ENCODE results near the gene SMNDC1. TPM values are rescaled to one million over a fixed set of nuclear protein-coding genes. Genes with fewer than 3 reads are reported as not detected.

Gene SMNDC1
- total RNA-seq, 2 experiments from 2014 or later, result 40.2 to 48.1 TPM

DNA sequence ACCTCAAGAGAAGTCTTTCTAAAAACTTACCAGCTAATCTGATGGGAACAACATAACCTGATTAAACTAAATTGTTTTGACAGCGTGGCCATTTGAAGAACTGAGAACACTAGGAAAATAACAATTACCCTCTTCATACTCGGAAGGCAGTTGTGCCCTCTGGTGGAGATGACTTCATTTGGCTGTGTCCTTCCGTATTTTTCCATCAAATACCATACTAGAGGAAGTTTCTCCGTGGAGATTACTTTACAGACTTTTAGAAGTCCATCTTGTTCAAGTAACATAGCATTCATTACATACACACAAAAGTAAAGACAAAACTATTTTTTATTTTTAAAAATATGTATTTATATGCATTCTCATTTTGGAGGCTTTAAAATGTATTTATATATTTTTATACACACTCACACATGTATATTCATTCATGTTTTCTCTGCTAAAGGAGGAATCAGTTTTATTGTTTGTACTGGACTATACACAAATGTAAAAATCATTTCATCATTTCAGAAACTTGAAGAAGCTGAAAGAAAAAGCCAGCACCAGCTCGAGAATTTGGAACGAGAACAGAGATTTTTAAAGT, 25.2 kb downstream of the SMNDC1 start:
- Histone ChIP-seq H3K4me1 (ENCODE audit: insufficient read depth, low read length) (peaks cover 5% of the 10 kb centered on the region), H3K27me3 (ENCODE audit: control insufficient read depth in 1 of 2, insufficient read depth in 2 of 2, low read length in 2 of 2) (no peaks in the 10 kb centered on the region), H3K4me3 (ENCODE audit: low read length) (no peak overlapping the region), H3K36me3 (ENCODE audit: insufficient read depth, low read length) (peaks cover 6% of the 10 kb centered on the region), H3K27ac (ENCODE audit: low read depth in 1 of 2, low read length in 2 of 2) (no peak overlapping the region), H3K9me3 (ENCODE audit: control insufficient read depth in 1 of 2, insufficient read depth in 1 of 2, low read length in 2 of 2) (no peaks in the 10 kb centered on the region)
- TF ChIP-seq, protein P1, sequence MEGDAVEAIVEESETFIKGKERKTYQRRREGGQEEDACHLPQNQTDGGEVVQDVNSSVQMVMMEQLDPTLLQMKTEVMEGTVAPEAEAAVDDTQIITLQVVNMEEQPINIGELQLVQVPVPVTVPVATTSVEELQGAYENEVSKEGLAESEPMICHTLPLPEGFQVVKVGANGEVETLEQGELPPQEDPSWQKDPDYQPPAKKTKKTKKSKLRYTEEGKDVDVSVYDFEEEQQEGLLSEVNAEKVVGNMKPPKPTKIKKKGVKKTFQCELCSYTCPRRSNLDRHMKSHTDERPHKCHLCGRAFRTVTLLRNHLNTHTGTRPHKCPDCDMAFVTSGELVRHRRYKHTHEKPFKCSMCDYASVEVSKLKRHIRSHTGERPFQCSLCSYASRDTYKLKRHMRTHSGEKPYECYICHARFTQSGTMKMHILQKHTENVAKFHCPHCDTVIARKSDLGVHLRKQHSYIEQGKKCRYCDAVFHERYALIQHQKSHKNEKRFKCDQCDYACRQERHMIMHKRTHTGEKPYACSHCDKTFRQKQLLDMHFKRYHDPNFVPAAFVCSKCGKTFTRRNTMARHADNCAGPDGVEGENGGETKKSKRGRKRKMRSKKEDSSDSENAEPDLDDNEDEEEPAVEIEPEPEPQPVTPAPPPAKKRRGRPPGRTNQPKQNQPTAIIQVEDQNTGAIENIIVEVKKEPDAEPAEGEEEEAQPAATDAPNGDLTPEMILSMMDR (IDR thresholded peaks at IDR 0.05), result peak; percentile 70
- intact Hi-C loops (cut with DNase I, micrococcal nuclease), result loop anchor here (1.0 to 5.0 kb wide), 7 partner anchors 47 to 397 kb away; partner anchors contain the start of gene MXI1 (in 1 of the 2)
- DNase-seq (peak in 13 of 14 experiments; percentile 9 to 80 (median 28)), ATAC-seq (ENCODE audit: poor library complexity) (peak; percentile 78)
- POLR2A ChIA-PET, result interaction anchor here (0.9 to 3.6 kb wide), 3 partner anchors 70 to 141 kb away, joined by 3 to 28 read pairs (median 5); no protein-coding TSS in a partner anchor
- Mint-ChIP-seq H3K36me3 (ENCODE audit: low read depth) (peaks cover 43% of the 10 kb centered on the region), H3K9me3 (no peaks in the 10 kb centered on the region), H3K27me3 (no peaks in the 10 kb centered on the region), H3K4me3 (no peak overlapping the region), H3K4me1 (ENCODE audit: low read depth) (peaks cover 44% of the 10 kb centered on the region), H3K27ac (no peak overlapping the region)
- CTCF ChIA-PET, result interaction anchor here (0.6 to 3.6 kb wide), 10 partner anchors 13 to 146 kb away, joined by 3 to 39 read pairs (median 4); partner anchors contain the start of gene MXI1

DNA sequence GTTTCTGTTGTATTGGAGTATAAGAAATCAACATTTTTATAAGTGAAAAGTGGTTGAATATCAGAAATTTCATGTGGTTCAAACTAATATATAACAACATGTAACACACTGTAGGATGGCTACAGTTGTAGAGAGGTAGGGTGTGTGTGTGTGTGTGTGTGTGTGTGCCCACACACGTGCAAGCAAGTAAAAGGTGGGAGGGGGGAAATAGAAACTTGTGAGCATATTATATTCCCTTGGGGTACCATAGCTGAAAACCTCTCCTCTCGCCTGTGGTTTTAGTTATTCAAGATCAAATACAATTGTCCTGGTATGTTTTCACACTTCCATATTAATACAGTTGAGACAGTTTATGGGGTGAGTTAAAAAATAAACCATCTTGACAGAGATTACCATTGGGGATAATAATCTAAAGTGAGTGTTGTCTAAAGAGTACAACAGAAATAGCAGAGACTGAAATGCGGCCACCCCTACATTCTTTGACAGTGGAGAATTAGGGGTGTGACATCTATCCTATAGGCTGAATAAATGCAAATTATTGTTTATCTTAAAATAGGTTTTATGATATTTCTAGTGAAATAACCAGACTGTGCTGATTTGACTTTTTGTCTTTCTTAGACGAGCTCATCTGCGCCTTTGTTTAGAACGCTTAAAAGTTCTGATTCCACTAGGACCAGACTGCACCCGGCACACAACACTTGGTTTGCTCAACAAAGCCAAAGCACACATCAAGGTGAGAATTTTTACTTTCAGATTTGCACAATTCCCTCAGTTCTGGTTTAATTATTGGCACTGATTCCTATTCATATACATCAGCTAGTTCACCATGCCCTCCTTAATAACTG, 25.9 kb downstream of the SMNDC1 start:
- Histone ChIP-seq H3K27me3 (ENCODE audit: control insufficient read depth in 1 of 2, insufficient read depth in 2 of 2, low read length in 2 of 2) (no peaks in the 10 kb centered on the region), H3K9me3 (ENCODE audit: control insufficient read depth in 1 of 2, insufficient read depth in 1 of 2, low read length in 2 of 2) (no peaks in the 10 kb centered on the region), H3K27ac (ENCODE audit: low read depth in 1 of 2, low read length in 2 of 2) (no peak overlapping the region), H3K4me1 (ENCODE audit: insufficient read depth, low read length) (peaks cover 8% of the 10 kb centered on the region), H3K36me3 (ENCODE audit: insufficient read depth, low read length) (peaks cover 6% of the 10 kb centered on the region), H3K4me3 (ENCODE audit: low read length) (no peak overlapping the region)
- H3K9me3 Mint-ChIP-seq, result no peaks in the 10 kb centered on the region
- CTCF ChIA-PET, result interaction anchor here (0.6 to 3.6 kb wide), 11 partner anchors 12 to 145 kb away, joined by 3 to 39 read pairs (median 4); partner anchors contain the start of gene MXI1
- intact Hi-C loops (cut with DNase I, micrococcal nuclease), result loop anchor here (1.0 to 5.0 kb wide), 8 partner anchors 46 to 396 kb away; partner anchors contain the start of gene MXI1 (in 1 of the 2)
- peaks cover 35% of the 10 kb centered on the region for H3K36me3 Mint-ChIP-seq (ENCODE audit: low read depth)
- no peak for DNase-seq
- H3K27ac Mint-ChIP-seq, result no peak overlapping the region
- POLR2A ChIA-PET, result interaction anchor here (0.9 to 3.6 kb wide), 4 partner anchors 17 to 141 kb away, joined by 3 to 28 read pairs (median 4); no protein-coding TSS in a partner anchor
- peaks cover 51% of the 10 kb centered on the region for H3K4me1 Mint-ChIP-seq (ENCODE audit: low read depth)
- no peak for ATAC-seq (ENCODE audit: poor library complexity)
- H3K4me3 Mint-ChIP-seq, result no peak overlapping the region
- TF ChIP-seq, protein P1 (IDR thresholded peaks at IDR 0.05), result no peak
- H3K27me3 Mint-ChIP-seq, result no peaks in the 10 kb centered on the region

DNA sequence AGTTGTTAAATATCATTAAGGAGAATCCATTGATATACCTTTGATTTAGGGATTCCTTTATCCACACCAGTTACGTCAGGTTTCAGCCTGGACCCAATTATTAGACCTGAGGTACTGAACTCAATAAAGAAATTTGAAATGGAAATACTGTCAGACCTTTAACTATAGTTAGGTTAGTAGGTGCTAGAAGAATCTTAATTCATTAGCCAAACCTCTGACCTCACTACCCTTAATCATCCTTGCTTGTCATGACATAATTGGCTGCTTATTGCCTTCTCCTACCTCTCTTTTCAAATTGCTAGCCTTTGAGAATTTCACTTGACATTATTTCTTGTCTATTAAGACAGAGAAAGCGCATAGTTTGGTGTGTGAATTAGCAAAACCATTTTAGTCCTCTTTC, 27.1 kb downstream of the SMNDC1 start:
- no peak overlapping the region for H3K4me3 Mint-ChIP-seq
- TF ChIP-seq, protein P1 (IDR thresholded peaks at IDR 0.05), result no peak
- no peaks in the 10 kb centered on the region for H3K9me3 Mint-ChIP-seq
- no peak overlapping the region for H3K27ac ChIP-seq (ENCODE audit: low read depth in 1 of 2, low read length in 2 of 2)
- no peak for ATAC-seq (ENCODE audit: poor library complexity)
- no peak overlapping the region for H3K27ac Mint-ChIP-seq
- H3K36me3 Mint-ChIP-seq (ENCODE audit: low read depth), result peaks cover 31% of the 10 kb centered on the region
- no peak for DNase-seq
- H3K4me1 ChIP-seq (ENCODE audit: insufficient read depth, low read length), result peaks cover 16% of the 10 kb centered on the region
- peaks cover 6% of the 10 kb centered on the region for H3K36me3 ChIP-seq (ENCODE audit: insufficient read depth, low read length)
- no peak overlapping the region for H3K4me3 ChIP-seq (ENCODE audit: low read length)
- no peaks in the 10 kb centered on the region for H3K27me3 ChIP-seq (ENCODE audit: control insufficient read depth in 1 of 2, insufficient read depth in 2 of 2, low read length in 2 of 2)
- POLR2A ChIA-PET, result no interaction called here
- CTCF ChIA-PET, result interaction anchor here (1.0 kb wide), 1 partner anchor 52 kb away, joined by 3 read pairs; no protein-coding TSS in a partner anchor
- peaks cover 63% of the 10 kb centered on the region for H3K4me1 Mint-ChIP-seq (ENCODE audit: low read depth)
- intact Hi-C loops (cut with DNase I, micrococcal nuclease), result loop anchor here (5.0 kb wide), 4 partner anchors 45 to 395 kb away; partner anchors contain the start of gene MXI1 (in 1 of the 2)
- no peaks in the 10 kb centered on the region for H3K27me3 Mint-ChIP-seq
- no peaks in the 10 kb centered on the region for H3K9me3 ChIP-seq (ENCODE audit: control insufficient read depth in 1 of 2, insufficient read depth in 1 of 2, low read length in 2 of 2)
